ENCODE data around the gene HYDIN.

HYDIN gene

GRCh38 chr16:71230122-71230845, at the start of gene HYDIN:
HYDIN (minus strand) TSS chr16:71230722; CDS start chr16:71186895, 43,827 bp downstream.
- no peak for TF ChIP-seq CTCF (IDR thresholded peaks at IDR 0.05)

- no peak for TF ChIP-seq CTCF (IDR thresholded peaks at IDR 0.05)
Observed at GRCh38 chr16:71276589-71277334, 46.2 kb upstream of the HYDIN start.

DNA sequence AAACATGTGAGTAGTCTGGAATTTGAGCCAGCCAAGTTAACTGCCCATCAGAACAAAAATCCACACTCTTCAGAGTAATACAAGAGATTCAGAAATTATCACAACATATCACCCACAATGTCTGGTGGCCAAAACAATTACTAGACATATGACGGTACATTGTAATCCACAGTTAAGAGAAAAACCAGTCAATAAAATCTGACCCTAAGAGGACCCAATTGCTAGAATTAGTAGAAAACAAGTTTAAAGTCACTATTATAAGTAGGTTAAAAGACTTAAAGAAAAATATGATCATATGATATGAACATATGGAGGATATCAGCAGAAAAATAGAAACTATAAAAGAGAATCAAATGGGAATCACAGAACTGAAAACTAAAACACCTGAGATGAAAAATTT, 42.9 kb upstream of the HYDIN start:
- TF ChIP-seq CTCF (IDR thresholded peaks at IDR 0.05), result no peak

- no peak for TF ChIP-seq CTCF (IDR thresholded peaks at IDR 0.05)
Observed at GRCh38 chr16:71264299-71264698, 33.8 kb upstream of the HYDIN start.

DNA sequence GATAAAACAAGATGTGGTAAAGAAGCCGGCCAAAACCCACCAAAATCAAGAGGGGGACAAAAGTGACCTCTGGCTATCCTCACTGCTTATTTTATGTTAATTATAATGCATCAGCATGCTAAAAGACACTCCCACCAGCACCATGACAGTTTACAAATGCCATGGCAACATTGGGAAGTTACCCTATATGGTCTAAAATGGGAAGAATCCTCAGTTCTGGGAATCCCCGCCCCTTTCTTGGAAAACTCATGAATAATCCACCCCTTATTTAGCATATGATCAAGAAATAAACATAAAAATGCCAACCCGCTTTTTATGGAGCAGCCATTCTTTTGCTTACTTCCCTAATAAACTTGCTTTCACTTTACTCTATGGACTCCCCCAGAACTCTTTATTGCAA, 33.1 kb upstream of the HYDIN start:
- no peak for TF ChIP-seq CTCF (IDR thresholded peaks at IDR 0.05)

GRCh38 chr16:71262391-71262790, 31.9 kb upstream of the HYDIN start:
- no peak for TF ChIP-seq CTCF (IDR thresholded peaks at IDR 0.05)

GRCh38 chr16:71260995-71261394, 30.5 kb upstream of the HYDIN start:
- no peak for TF ChIP-seq CTCF (IDR thresholded peaks at IDR 0.05)
